ENCODE data around the gene NCOA3.

DNA sequence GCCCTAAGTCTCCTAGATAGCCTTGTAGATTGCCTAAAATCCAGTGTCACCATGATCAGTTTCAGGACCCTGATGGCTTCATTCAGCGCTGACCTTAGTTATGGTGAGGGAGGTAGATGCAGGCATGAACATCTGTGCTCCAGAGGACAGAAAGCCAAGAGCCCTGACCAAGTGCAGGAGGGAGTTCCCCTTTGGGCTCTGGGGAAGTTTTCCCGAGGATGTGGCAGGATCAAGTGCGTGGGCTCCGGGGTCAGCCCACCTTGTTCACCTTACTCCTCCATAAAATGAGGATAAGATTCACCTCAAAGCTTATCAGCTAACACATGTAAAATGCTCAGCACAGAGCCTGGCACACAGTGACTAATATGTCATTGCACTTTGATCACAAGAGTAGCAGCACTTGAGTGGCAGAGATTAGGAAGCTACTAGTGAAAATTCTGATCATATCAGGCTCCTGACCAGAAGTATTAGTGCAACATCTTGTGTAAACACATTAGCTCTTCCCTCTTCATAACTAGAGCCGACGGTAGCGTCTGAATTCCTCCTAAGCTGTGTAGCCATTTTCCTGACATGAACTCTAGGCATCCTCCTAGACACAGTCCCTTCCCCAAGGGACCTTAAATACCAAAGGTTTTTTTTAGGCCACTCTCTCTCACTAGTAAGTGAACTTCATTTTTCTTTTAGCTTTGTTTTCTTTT, 158.4 kb downstream of the NCOA3 start:
- no peak for TF ChIP-seq POLR2AphosphoS5 (IDR thresholded peaks at IDR 0.05; ENCODE audit: low read depth, low read length)
- no peak for TF ChIP-seq SIN3A (conservative IDR thresholded peaks at IDR 0.05 in 1 of 2, IDR thresholded peaks at IDR 0.05 in 1 of 2; ENCODE audit: low read depth in 1 of 2, low read length in 2 of 2)
- TF ChIP-seq, protein P1, sequence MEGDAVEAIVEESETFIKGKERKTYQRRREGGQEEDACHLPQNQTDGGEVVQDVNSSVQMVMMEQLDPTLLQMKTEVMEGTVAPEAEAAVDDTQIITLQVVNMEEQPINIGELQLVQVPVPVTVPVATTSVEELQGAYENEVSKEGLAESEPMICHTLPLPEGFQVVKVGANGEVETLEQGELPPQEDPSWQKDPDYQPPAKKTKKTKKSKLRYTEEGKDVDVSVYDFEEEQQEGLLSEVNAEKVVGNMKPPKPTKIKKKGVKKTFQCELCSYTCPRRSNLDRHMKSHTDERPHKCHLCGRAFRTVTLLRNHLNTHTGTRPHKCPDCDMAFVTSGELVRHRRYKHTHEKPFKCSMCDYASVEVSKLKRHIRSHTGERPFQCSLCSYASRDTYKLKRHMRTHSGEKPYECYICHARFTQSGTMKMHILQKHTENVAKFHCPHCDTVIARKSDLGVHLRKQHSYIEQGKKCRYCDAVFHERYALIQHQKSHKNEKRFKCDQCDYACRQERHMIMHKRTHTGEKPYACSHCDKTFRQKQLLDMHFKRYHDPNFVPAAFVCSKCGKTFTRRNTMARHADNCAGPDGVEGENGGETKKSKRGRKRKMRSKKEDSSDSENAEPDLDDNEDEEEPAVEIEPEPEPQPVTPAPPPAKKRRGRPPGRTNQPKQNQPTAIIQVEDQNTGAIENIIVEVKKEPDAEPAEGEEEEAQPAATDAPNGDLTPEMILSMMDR (IDR thresholded peaks at IDR 0.05; ENCODE audit: control extremely low read depth in 1 of 3, insufficient read depth in 1 of 3, low read depth in 1 of 3, low read length in 3 of 3): no peak
- no peak for TF ChIP-seq POLR2A (IDR thresholded peaks at IDR 0.05; ENCODE audit: control extremely low read depth in 1 of 2, low read depth in 2 of 2, low read length in 2 of 2)
- TF ChIP-seq JUND (IDR thresholded peaks at IDR 0.05; ENCODE audit: low read length): no peak
- no peak for TF ChIP-seq RAD21 (IDR thresholded peaks at IDR 0.05 in 1 of 2, conservative IDR thresholded peaks at IDR 0.05 in 1 of 2; ENCODE audit: low read depth in 2 of 2, low read length in 2 of 2)
- TF ChIP-seq, protein P2, sequence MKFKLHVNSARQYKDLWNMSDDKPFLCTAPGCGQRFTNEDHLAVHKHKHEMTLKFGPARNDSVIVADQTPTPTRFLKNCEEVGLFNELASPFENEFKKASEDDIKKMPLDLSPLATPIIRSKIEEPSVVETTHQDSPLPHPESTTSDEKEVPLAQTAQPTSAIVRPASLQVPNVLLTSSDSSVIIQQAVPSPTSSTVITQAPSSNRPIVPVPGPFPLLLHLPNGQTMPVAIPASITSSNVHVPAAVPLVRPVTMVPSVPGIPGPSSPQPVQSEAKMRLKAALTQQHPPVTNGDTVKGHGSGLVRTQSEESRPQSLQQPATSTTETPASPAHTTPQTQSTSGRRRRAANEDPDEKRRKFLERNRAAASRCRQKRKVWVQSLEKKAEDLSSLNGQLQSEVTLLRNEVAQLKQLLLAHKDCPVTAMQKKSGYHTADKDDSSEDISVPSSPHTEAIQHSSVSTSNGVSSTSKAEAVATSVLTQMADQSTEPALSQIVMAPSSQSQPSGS (IDR thresholded peaks at IDR 0.05; ENCODE audit: low read length): no peak
